NCI-H128 (cell line): Measurements from ENCODE around the gene PLPPR5.
"Not testable (repeated sequence)": the region's sequence is repeated elsewhere in the genome, so short reads cannot be mapped to it uniquely, and the experiment has no call there.

Source experiments
- DNase-seq: peaks from one replicate; lab custom pipeline; 2025; ENCODE audit not compliant: unreplicated experiment; lab: John Stamatoyannopoulos, UW

The PLPPR5 gene

DNA sequence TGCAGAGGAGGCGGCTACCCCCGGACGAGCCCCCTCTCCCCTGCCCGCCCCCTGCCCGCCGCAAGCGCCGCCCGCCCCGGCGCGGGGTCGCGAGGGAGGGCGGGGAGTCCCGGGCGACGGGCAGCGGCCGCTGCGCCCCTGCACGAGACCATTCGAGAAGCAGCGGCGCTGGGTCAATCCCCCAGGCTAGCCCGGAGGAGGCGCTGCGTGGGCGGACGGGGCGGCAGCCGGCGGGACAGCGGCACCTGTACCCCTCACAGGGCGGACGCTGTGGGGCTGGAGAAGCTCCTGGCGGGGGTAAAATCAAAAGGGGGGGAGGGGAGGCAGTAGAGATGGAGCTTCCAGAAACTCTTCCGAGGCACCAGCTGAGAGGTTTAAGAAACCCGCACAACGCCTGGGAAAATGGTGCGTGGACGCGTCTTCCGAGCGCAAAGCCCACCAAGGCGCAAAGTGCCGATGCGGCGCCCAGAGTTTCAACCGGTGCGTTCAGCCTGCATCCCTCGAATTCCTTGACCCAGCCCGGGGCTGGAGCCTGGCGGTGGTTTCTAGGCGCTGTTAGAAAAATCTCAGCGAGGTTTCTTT, at the start of gene PLPPR5:
TSS of gene PLPPR5 (minus strand) at position 1 of the 582 bp plus-strand sequence. CDS start 190 bp downstream, outside the sequence.
- no peak for DNase-seq

GRCh38 chr1:99051611-99052283, 47.1 kb upstream of the PLPPR5 start:
- no peak for DNase-seq

GRCh38 chr1:99049745-99050144, 45.1 kb upstream of the PLPPR5 start:
- DNase-seq: no peak

DNA sequence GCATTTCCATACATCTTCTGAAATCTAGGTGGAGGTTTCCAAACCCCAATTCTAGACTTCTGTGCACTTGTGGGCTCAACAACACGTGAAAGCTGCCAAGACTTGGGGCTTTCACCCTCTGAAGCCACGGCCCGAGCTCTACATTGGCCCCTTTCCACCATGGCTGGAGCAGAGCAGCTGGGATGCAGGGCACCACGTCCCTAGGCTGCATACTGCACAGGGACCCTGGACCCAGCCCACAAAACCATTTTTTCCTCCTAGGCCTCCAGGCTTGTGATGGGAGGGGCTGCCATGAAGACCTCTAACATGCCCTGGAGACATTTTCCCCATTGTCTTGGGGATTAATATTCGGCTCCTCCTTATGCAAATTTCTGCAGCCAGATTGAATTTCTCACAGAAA, 32.1 kb upstream of the PLPPR5 start:
- DNase-seq: not testable (repeated sequence)

DNA sequence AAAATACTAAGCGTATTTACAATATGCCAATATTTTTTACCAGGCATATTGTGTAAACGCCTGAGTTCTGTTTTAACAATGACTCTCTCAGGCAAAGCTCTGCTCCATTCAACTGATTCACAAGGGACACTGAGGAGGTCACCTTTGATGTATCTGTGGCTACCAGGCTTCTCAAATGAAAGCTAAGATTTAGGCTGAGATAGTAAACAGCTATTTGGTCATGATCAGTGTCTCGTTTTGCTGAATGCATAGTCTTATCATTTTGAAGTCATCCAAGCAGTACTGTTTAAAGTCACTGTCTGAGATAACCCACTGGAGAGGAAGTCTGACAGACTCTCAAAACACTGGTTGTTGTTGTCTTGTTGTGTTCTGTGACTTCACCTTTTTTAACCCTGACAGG, 13.7 kb upstream of the PLPPR5 start:
- DNase-seq: no peak

GRCh38 chr1:99017655-99018054, 13.0 kb upstream of the PLPPR5 start:
- no peak for DNase-seq

GRCh38 chr1:99010679-99011078, 6.0 kb upstream of the PLPPR5 start:
- DNase-seq: no peak

DNA sequence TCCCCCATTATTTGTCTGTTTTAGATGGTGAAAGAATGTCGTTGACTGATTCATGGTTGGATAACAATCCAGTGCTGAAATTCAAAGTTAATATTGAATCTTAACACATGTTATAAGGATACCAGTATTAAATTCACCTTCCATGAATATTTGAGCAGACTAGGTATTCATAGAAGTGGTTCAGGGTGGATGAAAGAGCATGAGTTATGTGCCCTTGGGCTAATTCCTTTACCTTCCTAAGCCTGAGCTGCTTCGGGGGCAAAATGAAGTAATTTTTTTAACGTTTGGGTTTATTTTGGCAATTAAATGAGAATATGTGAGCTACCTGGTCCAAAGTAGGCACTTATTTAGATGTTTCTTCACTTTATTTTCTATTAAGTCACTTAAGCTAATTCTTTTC, 2.7 kb upstream of the PLPPR5 start:
- no peak for DNase-seq

GRCh38 chr1:99005537-99005942, 879 bp upstream of the PLPPR5 start:
- DNase-seq: no peak

GRCh38 chr1:99004254-99004860, 304 bp downstream of the PLPPR5 start:
- no peak for DNase-seq

- DNase-seq: no peak
Measured at GRCh38 chr1:99003581-99004253, 944 bp downstream of the PLPPR5 start.

- DNase-seq: no peak
Measured at GRCh38 chr1:98992844-98993243, 11.8 kb downstream of the PLPPR5 start.

- no peak for DNase-seq
Measured at GRCh38 chr1:98991127-98992012, 13.3 kb downstream of the PLPPR5 start.

DNA sequence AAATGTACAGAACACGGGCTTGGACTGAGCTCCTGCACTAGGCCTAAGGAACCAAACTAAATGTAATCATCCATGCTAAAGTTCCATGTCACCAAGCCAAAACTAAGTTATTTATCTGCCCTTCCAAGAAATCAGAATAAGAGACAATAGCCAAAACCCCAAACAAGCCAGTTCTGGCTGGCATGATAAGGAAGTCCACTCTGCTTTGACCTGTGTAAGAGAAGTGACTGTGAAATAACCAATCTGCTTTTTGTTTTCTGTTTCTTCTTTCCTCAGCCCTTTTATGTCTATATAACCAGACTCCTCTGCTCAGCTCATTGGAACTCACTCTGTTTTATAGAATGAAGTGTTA, 15.1 kb downstream of the PLPPR5 start:
- DNase-seq: no peak

- DNase-seq: no peak
Measured at GRCh38 chr1:98988904-98989555, 15.6 kb downstream of the PLPPR5 start.

GRCh38 chr1:98985687-98986086, 19.0 kb downstream of the PLPPR5 start:
- DNase-seq: no peak

DNA sequence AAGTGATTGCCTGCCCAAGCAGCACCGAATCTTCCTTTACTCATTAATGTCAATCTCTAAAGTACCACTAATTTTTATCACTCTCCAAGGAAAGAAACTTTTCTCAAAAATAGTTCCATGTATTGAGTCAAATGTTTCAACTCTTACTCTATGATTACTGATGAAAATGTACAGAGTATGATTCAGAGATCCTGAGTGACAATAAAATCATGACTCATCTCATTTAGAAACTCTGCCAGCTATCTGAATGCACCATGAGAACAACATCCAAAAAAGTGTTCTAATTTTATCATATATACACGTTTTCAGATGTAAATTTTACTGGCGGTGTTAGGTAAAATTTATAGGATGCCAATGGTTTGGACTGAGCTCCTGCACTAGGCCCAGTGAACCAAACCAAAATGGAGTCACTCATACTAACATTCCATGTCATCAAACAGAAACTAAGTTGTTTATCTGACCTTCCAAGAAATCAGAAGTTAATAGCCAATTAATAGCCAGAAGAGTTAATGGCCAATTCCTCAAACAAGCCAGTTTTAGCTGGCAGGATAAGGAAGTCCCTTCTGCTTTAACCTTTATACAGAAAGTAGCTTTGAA, 22.6 kb downstream of the PLPPR5 start:
- no peak for DNase-seq

DNA sequence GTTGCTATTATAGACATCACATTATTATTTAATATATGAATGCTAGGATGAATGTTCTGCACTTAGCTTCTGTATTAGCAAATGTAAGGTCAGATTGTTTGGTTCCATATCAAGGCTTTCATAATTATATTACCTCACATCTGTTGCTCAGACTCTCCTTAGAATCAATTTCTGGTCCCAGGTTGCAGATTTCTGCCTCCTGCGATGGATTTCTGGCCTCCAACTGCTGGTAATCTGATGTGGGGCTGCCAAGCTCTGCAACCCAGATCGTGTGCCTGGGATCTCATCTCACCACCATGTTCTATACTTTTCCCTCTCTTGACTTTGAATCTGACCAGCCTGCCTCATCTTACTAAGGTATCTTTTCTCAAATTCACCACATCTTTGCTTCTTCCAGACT, 25.2 kb downstream of the PLPPR5 start:
- no peak for DNase-seq

DNA sequence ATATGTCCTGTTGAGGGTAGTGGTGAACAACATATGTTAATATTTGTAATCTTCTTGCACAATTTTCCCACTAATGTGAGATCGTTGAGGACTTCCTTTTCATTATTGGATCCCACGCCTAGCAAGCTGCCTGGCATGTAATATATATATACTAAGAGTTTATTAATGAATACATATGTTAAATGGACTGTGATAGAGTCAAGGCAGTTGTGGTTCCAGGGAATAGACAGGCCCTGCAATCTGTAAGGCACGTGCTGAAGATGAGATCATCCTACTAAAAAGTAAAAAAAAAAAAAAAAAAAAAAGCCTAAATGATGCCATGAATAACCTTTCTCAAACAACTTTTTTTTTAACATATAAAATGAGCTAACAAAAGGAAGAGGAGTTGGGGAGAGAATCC, 28.9 kb downstream of the PLPPR5 start:
- no peak for DNase-seq

DNA sequence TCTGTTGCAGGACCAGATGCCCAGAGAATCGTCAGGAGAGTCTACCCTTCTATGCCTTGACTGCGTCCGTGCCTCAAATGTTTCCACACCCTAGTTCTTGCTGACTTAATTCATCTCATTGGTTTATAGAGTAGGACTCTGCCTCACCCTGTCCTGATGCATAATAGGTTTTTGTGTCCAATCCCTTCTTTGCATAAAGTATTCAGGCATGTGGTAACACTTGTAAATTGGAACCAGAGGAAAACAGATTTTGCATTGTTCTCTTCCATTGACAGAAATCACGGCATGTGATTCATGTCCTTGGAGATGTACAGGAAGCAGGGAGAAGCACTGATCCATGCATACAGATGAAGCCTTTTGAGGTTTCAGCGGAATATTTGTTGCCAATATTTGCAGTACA, 29.5 kb downstream of the PLPPR5 start:
- no peak for DNase-seq
